GM12878 (cell line): ENCODE measurements around the gene MSH3. TPM values are rescaled to one million over a fixed set of nuclear protein-coding genes. Genes with fewer than 3 reads are reported as not detected.

Experiments used
- ATAC-seq: fragments of 200-7000 bp; cut with Tn5 transposase; 3 replicates; pipeline ENCODE4 v1.9.1; 2020; ENCODE audit warnings: mild to moderate bottlenecking, moderate library complexity
- BruUV-seq: library from RNA; stranded (reverse); fragments of 400-500 nt; replicated peaks from 2 replicates; lab custom pipeline; 2021; lab: Mats Ljungman, UMichigan
- CTCF ChIA-PET: fragments of 300-600 bp; sonication (Branson Sonifier 250); formaldehyde crosslinking; extraction: SDS; loops from one replicate; lab custom pipeline; 2021; ENCODE audit warnings: inconsistent platforms; lab: Yijun Ruan, JAX
- POLR2A ChIA-PET: fragments of 350-600 bp; formaldehyde crosslinking; extraction: SDS; loops from one replicate; lab custom pipeline; 2021; ENCODE audit warnings: inconsistent platforms; lab: Charles Lee
- RAD21 ChIA-PET: fragments of 300-600 bp; sonication (Branson Sonifier 250); formaldehyde crosslinking; loops from one replicate; lab custom pipeline; 2023; ENCODE audit warnings: antibody characterized with exemption; ENCODE audit not compliant: unreplicated experiment; lab: Charles Lee
- SMC1A ChIA-PET: fragments of 300-600 bp; sonication (Branson Sonifier 250); formaldehyde crosslinking; loops from one replicate; lab custom pipeline; 2023; ENCODE audit not compliant: unreplicated experiment, uncharacterized antibody; lab: Charles Lee
- DNase-seq: peaks from one replicate; pipeline ENCODE4 v3.0.0-alpha.2; 2011; ENCODE audit warnings: low read depth, low spot score
- FAIRE-seq: peaks from 3 replicates; lab custom pipeline; 2011; peaks lifted over from hg19 to GRCh38; lab: Jason Lieb, UNC
- H2AFZ ChIP-seq: 2 replicates; pipeline ENCODE4 v1.6.0; 2011; ENCODE audit warnings: low read depth, low read length, control low read depth; ENCODE audit not compliant: control insufficient read depth
- H3K27ac ChIP-seq: 2 replicates; pipeline ENCODE4 v1.5.1; 2011; ENCODE audit warnings: control low read depth; ENCODE audit not compliant: control insufficient read depth, insufficient read depth
- H3K27me3 ChIP-seq, 2 experiments: replicated peaks in 1 of 2; 2 replicates each; pipeline versions ENCODE4 v1.6.0 to v1.6.1; 2011; ENCODE audit warnings: low read length in 1 of 2; ENCODE audit not compliant: control insufficient read depth in 2 of 2, insufficient read depth in 2 of 2
- H3K36me3 ChIP-seq, 2 experiments: 2 replicates each; pipeline ENCODE4 v1.5.1; 2011; ENCODE audit warnings: low read length in 1 of 2; ENCODE audit not compliant: control insufficient read depth in 2 of 2, insufficient read depth in 2 of 2
- H3K4me1 ChIP-seq: 2 replicates; pipeline ENCODE4 v1.6.1; 2011; ENCODE audit warnings: mild to moderate bottlenecking, low read length, moderate library complexity, mixed read lengths; ENCODE audit not compliant: control insufficient read depth, insufficient read depth
- H3K4me2 ChIP-seq: 2 replicates; pipeline ENCODE4 v1.6.0; 2011; ENCODE audit warnings: control low read depth; ENCODE audit not compliant: control insufficient read depth, insufficient read depth
- H3K4me3 ChIP-seq: fragments of 200-600 bp; sonication (generic); 2 replicates; pipeline ENCODE4 v1.5.1; 2016
- H3K79me2 ChIP-seq: 2 replicates; pipeline ENCODE4 v1.6.0; 2011; ENCODE audit warnings: low read length; ENCODE audit not compliant: control insufficient read depth, insufficient read depth
- H3K9ac ChIP-seq: 2 replicates; pipeline ENCODE4 v1.8.0; 2011; ENCODE audit warnings: low read length, control low read depth, mixed read lengths; ENCODE audit not compliant: control insufficient read depth, insufficient read depth
- H3K9me3 ChIP-seq: replicated peaks from 3 replicates; pipeline ENCODE4 v1.5.1; 2011; ENCODE audit warnings: mild to moderate bottlenecking, low read length; ENCODE audit not compliant: control insufficient read depth, insufficient read depth
- H4K20me1 ChIP-seq: 2 replicates; pipeline ENCODE4 v1.6.0; 2011; ENCODE audit not compliant: control insufficient read depth, insufficient read depth
- BACH1 ChIP-seq: fragments of 450-650 bp; IDR thresholded peaks from 2 replicates; pipeline ENCODE4 v1.6.1; 2017; ENCODE audit warnings: mild to moderate bottlenecking, borderline replicate concordance
- BHLHE40 ChIP-seq, 2 experiments: fragments of 450-650 bp in 1 of 2; IDR thresholded peaks; 2 replicates each; pipeline ENCODE4 v1.6.1; 2011 to 2017; ENCODE audit warnings: low read depth in 2 of 2, borderline replicate concordance in 1 of 2, improper control_type of control experiment in 1 of 2, low read length in 1 of 2, mild to moderate bottlenecking in 1 of 2
- CBX3 ChIP-seq: fragments of 200-600 bp; sonication (generic); IDR thresholded peaks from 2 replicates; pipeline ENCODE4 v1.6.1; 2016; ENCODE audit warnings: low read depth, borderline replicate concordance
- EZH2 ChIP-seq: IDR thresholded peaks from 2 replicates; pipeline ENCODE4 v1.6.1; 2012; ENCODE audit warnings: low read depth, mild to moderate bottlenecking, control low read depth, inconsistent platforms, low read length, borderline replicate concordance; ENCODE audit not compliant: control insufficient read depth
- NR2C2 ChIP-seq: IDR thresholded peaks from 2 replicates; pipeline ENCODE4 v1.6.1; 2011; ENCODE audit warnings: borderline replicate concordance, low read depth; ENCODE audit not compliant: control insufficient read depth, insufficient read length
- PML ChIP-seq: IDR thresholded peaks from 2 replicates; pipeline ENCODE4 v1.6.1; 2012; ENCODE audit warnings: low read length, inconsistent platforms
- REST ChIP-seq: IDR thresholded peaks from 2 replicates; pipeline ENCODE4 v1.6.1; 2012; ENCODE audit warnings: mild to moderate bottlenecking, low read depth, low read length
- SIX5 ChIP-seq: IDR thresholded peaks from 2 replicates; pipeline ENCODE4 v1.6.1; 2011; ENCODE audit warnings: mild to moderate bottlenecking, low read depth, low read length, moderate library complexity; ENCODE audit not compliant: severe bottlenecking
- TAF1 ChIP-seq: IDR thresholded peaks from 2 replicates; pipeline ENCODE4 v1.6.1; 2011; ENCODE audit warnings: mild to moderate bottlenecking, low read depth, low read length, borderline replicate concordance
- TCF3 ChIP-seq: IDR thresholded peaks from 2 replicates; pipeline ENCODE4 v1.6.1; 2012; ENCODE audit warnings: low read depth, mild to moderate bottlenecking, low read length, borderline replicate concordance; ENCODE audit not compliant: insufficient read depth
- WGBS: methylation state at CpG from one replicate; pipeline ENCODE4 v1.1.6; 2016; ENCODE audit warnings: low lambda C conversion rate; ENCODE audit not compliant: insufficient replicate concordance, insufficient coverage; ENCODE audit errors: missing lambda C conversion rate; 5-methylcytosine and 5-hydroxymethylcytosine counted together
- in situ Hi-C: fragments of 300-500 bp; cut with MboI; formaldehyde crosslinking; loops from 9 replicates; pipeline ENCODE4 v1.14.3; 2018; ENCODE audit warnings: mixed read lengths
- intact Hi-C: fragments of 100-400 bp; cut with micrococcal nuclease; formaldehyde crosslinking; loops from one replicate; pipeline ENCODE4 v1.14.2; 2022; ENCODE audit not compliant: unreplicated experiment
- polyA plus RNA-seq, 11 experiments: library from polyadenylated mRNA; depleted of rRNA in 4 of 11; unstranded in 6 of 11; stranded (reverse) in 5 of 11; fragments of >200 nt; fragmentation: Nextera tagmentation in 4 of 11; fragmentation: Illumina TruSeq in 1 of 11; extraction: Ambion mirVana in 4 of 11; extraction: Trizol in 1 of 11; gene quantifications; 1 replicate in 1 of 11; 2 replicates in 10 of 11; pipeline versions ENCODE4 v1.2.1 to v1.2.3, GENCODE V29; 2011 to 2016; ENCODE audit warnings: inconsistent platforms in 2 of 11, missing spikeins in 2 of 11, low read depth in 1 of 11
- total RNA-seq, 4 experiments: library from RNA; depleted of rRNA in 3 of 4; stranded (reverse); fragments of >200 nt in 3 of 4; fragmentation: Illumina TruSeq in 1 of 4; extraction: Trizol in 1 of 4; gene quantifications; 2 replicates each; pipeline versions ENCODE4 v1.2.1 to v1.2.3, GENCODE V29; 2013 to 2021

MSH3 gene
- total and polyA plus RNA-seq, 10 of the 15 experiments (the other 5 are each of a cell fraction or from before 2014, with no cell fraction given) = 4.7 to 17.5 (median 12.2) TPM

- POLR2A ChIA-PET = no interaction called here
- DNase-seq (no peak), ATAC-seq (no peak), FAIRE-seq (no peak)
- H3K36me3 ChIP-seq = no peaks in the 10 kb centered on the region; a peak in 1 of 4 replicates
- H3K4me3 ChIP-seq = no peak overlapping the region
- RAD21 ChIA-PET = no interaction called here
- SMC1A ChIA-PET = no interaction called here
- no peak overlapping the region for H3K4me2 ChIP-seq
- H3K9ac ChIP-seq = no peak overlapping the region
- H3K27me3 ChIP-seq = no peaks in the 10 kb centered on the region
- BruUV-seq = no TSS peak
- no peaks in the 10 kb centered on the region for H3K4me1 ChIP-seq
- no peak overlapping the region for H2AFZ ChIP-seq
- H4K20me1 ChIP-seq = no peaks in the 10 kb centered on the region
- TF ChIP-seq REST (no peak), BACH1 (no peak), BHLHE40 (IDR thresholded peaks at IDR 0.05; ENCODE audit: borderline replicate concordance in 1 of 2, low read depth in 2 of 2, low read length in 1 of 2) (no peak), TCF3 (no peak), CBX3 (no peak), PML (no peak), SIX5 (no peak), NR2C2 (no peak), TAF1 (no peak), EZH2 (no peak)
- no peaks in the 10 kb centered on the region for H3K79me2 ChIP-seq
- intact Hi-C loops = no loop called here
- CTCF ChIA-PET = no interaction called here
- no peak overlapping the region for H3K27ac ChIP-seq
- in situ Hi-C loops = no loop called here
- H3K9me3 ChIP-seq = no peaks in the 10 kb centered on the region
- WGBS = 75% methylated on average over 4 of the region's 4 CpGs
Measured at GRCh38 chr5:80620211-80620610, 34.2 kb upstream of the MSH3 start.
